Muscle layer of colon (tissue), 2 donors: ENCODE measurements around the gene ASCC2.

Source experiments
- H3K27ac ChIP-seq: one replicate; pipeline ENCODE4 v1.7.0; 2013; ENCODE audit warnings: low read depth, mild to moderate bottlenecking, low read length, moderate library complexity
- H3K27me3 ChIP-seq, 2 donors: one replicate each; pipeline ENCODE4 v1.7.0; 2013; ENCODE audit warnings: low read length in 2 of 2, mild to moderate bottlenecking in 2 of 2; ENCODE audit not compliant: insufficient read depth in 2 of 2, control insufficient read depth in 1 of 2
- H3K36me3 ChIP-seq: one replicate; pipeline ENCODE4 v1.7.0; 2013; ENCODE audit warnings: mild to moderate bottlenecking, low read length; ENCODE audit not compliant: insufficient read depth
- H3K4me1 ChIP-seq: one replicate; pipeline ENCODE4 v1.7.0; 2013; ENCODE audit warnings: mild to moderate bottlenecking, low read length; ENCODE audit not compliant: insufficient read depth
- H3K4me3 ChIP-seq, 2 donors: one replicate each; pipeline ENCODE4 v1.7.0; 2013; ENCODE audit warnings: low read length in 2 of 2, low read depth in 1 of 2, mild to moderate bottlenecking in 1 of 2, moderate library complexity in 1 of 2
- H3K9ac ChIP-seq: one replicate; pipeline ENCODE4 v1.7.0; 2013; ENCODE audit warnings: low read length
- H3K9me3 ChIP-seq: one replicate; pipeline ENCODE4 v1.7.0; 2013; ENCODE audit warnings: mild to moderate bottlenecking, low read length
- donor health status: abdominal sarcoma.
- donor health status: Adenocarcinoma of cecum.

The ASCC2 gene

GRCh38 chr22:29816128-29816527, 21.9 kb downstream of the ASCC2 start:
- H3K9ac ChIP-seq = no peak overlapping the region
- peaks cover 5% of the 10 kb centered on the region for H3K4me1 ChIP-seq
- no peaks in the 10 kb centered on the region for H3K9me3 ChIP-seq
- peaks cover 61% of the 10 kb centered on the region for H3K36me3 ChIP-seq
- H3K27me3 ChIP-seq = no peaks in the 10 kb centered on the region
- H3K27ac ChIP-seq = no peak overlapping the region
- no peak overlapping the region for H3K4me3 ChIP-seq

- no peak overlapping the region for H3K9ac ChIP-seq
Observed at GRCh38 chr22:29815580-29815979, 22.5 kb downstream of the ASCC2 start.

GRCh38 chr22:29814003-29814402, 24.1 kb downstream of the ASCC2 start:
- Histone ChIP-seq H3K4me3 (no peak overlapping the region), H3K9ac (no peak overlapping the region), H3K27me3 (no peaks in the 10 kb centered on the region), H3K27ac (no peak overlapping the region), H3K36me3 (peaks cover 51% of the 10 kb centered on the region), H3K9me3 (no peaks in the 10 kb centered on the region), H3K4me1 (peaks cover 9% of the 10 kb centered on the region)

More at GRCh38 chr22:29815580-29815979, 22.5 kb downstream of the ASCC2 start:
- H3K36me3 ChIP-seq = peaks cover 58% of the 10 kb centered on the region
- H3K4me3 ChIP-seq = no peak overlapping the region
- H3K27me3 ChIP-seq = no peaks in the 10 kb centered on the region
- no peaks in the 10 kb centered on the region for H3K9me3 ChIP-seq
- peaks cover 5% of the 10 kb centered on the region for H3K4me1 ChIP-seq
- no peak overlapping the region for H3K27ac ChIP-seq

GRCh38 chr22:29813563-29813962, 24.5 kb downstream of the ASCC2 start:
- Histone ChIP-seq H3K4me1 (peaks cover 9% of the 10 kb centered on the region), H3K36me3 (peaks cover 47% of the 10 kb centered on the region), H3K4me3 (no peak overlapping the region), H3K27me3 (no peaks in the 10 kb centered on the region), H3K9ac (no peak overlapping the region), H3K27ac (no peak overlapping the region), H3K9me3 (no peaks in the 10 kb centered on the region)

GRCh38 chr22:29813126-29813525, 24.9 kb downstream of the ASCC2 start:
- no peak overlapping the region for H3K27ac ChIP-seq
- peaks cover 9% of the 10 kb centered on the region for H3K4me1 ChIP-seq
- peaks cover 51% of the 10 kb centered on the region for H3K36me3 ChIP-seq
- H3K9ac ChIP-seq = no peak overlapping the region
- H3K9me3 ChIP-seq = no peaks in the 10 kb centered on the region
- H3K4me3 ChIP-seq = no peak overlapping the region
- H3K27me3 ChIP-seq = no peaks in the 10 kb centered on the region

GRCh38 chr22:29811377-29811776, 26.7 kb downstream of the ASCC2 start:
- H3K27ac ChIP-seq = no peak overlapping the region

GRCh38 chr22:29810216-29810615, 27.9 kb downstream of the ASCC2 start:
- H3K27ac ChIP-seq = no peak overlapping the region
- H3K9me3 ChIP-seq = no peaks in the 10 kb centered on the region
- no peak overlapping the region for H3K4me3 ChIP-seq
- H3K27me3 ChIP-seq = no peaks in the 10 kb centered on the region
- peaks cover 4% of the 10 kb centered on the region for H3K4me1 ChIP-seq
- no peak overlapping the region for H3K9ac ChIP-seq
- peaks cover 66% of the 10 kb centered on the region for H3K36me3 ChIP-seq

More at GRCh38 chr22:29811377-29811776, 26.7 kb downstream of the ASCC2 start:
- no peak overlapping the region for H3K9ac ChIP-seq
- H3K27me3 ChIP-seq = no peaks in the 10 kb centered on the region
- peaks cover 55% of the 10 kb centered on the region for H3K36me3 ChIP-seq
- H3K4me3 ChIP-seq = no peak overlapping the region
- peaks cover 8% of the 10 kb centered on the region for H3K4me1 ChIP-seq
- H3K9me3 ChIP-seq = no peaks in the 10 kb centered on the region

- Histone ChIP-seq H3K9me3 (no peaks in the 10 kb centered on the region), H3K4me3 (no peak overlapping the region), H3K9ac (no peak overlapping the region), H3K27ac (no peak overlapping the region), H3K27me3 (no peaks in the 10 kb centered on the region), H3K4me1 (peaks cover 4% of the 10 kb centered on the region), H3K36me3 (peaks cover 58% of the 10 kb centered on the region)
Observed at GRCh38 chr22:29806196-29806595, 31.9 kb downstream of the ASCC2 start.

- H3K9me3 ChIP-seq = no peaks in the 10 kb centered on the region
- H3K4me1 ChIP-seq = peaks cover 1% of the 10 kb centered on the region
- no peaks in the 10 kb centered on the region for H3K27me3 ChIP-seq
- H3K9ac ChIP-seq = no peak overlapping the region
- H3K4me3 ChIP-seq = no peak overlapping the region
- H3K27ac ChIP-seq = no peak overlapping the region
- H3K36me3 ChIP-seq = peaks cover 68% of the 10 kb centered on the region
Observed at GRCh38 chr22:29804985-29805384, 33.1 kb downstream of the ASCC2 start.

- H3K4me1 ChIP-seq = peaks cover 9% of the 10 kb centered on the region
- no peak overlapping the region for H3K27ac ChIP-seq
- no peak overlapping the region for H3K9ac ChIP-seq
- H3K4me3 ChIP-seq = no peak overlapping the region
- H3K9me3 ChIP-seq = no peaks in the 10 kb centered on the region
- peaks cover 71% of the 10 kb centered on the region for H3K36me3 ChIP-seq
- no peaks in the 10 kb centered on the region for H3K27me3 ChIP-seq
Observed at GRCh38 chr22:29803190-29803589, 34.9 kb downstream of the ASCC2 start.

GRCh38 chr22:29801796-29802195, 36.3 kb downstream of the ASCC2 start:
- H3K27ac ChIP-seq = no peak overlapping the region
- no peak overlapping the region for H3K4me3 ChIP-seq
- peaks cover 10% of the 10 kb centered on the region for H3K4me1 ChIP-seq
- no peaks in the 10 kb centered on the region for H3K9me3 ChIP-seq
- no peak overlapping the region for H3K9ac ChIP-seq
- H3K27me3 ChIP-seq = no peaks in the 10 kb centered on the region
- peaks cover 69% of the 10 kb centered on the region for H3K36me3 ChIP-seq

GRCh38 chr22:29801153-29801552, 36.9 kb downstream of the ASCC2 start:
- Histone ChIP-seq H3K36me3 (peaks cover 62% of the 10 kb centered on the region), H3K9ac (no peak overlapping the region), H3K9me3 (no peaks in the 10 kb centered on the region), H3K4me3 (no peak overlapping the region), H3K27me3 (no peaks in the 10 kb centered on the region), H3K27ac (no peak overlapping the region), H3K4me1 (peaks cover 10% of the 10 kb centered on the region)
